ENCODE measurements around the gene BOD1L1.

BOD1L1 gene

GRCh38 chr4:13525606-13526281 lies 101.8 kb downstream of the BOD1L1 start:
- no peak for DNase-seq (ENCODE audit: low read depth in 2 of 2)

- DNase-seq (ENCODE audit: low read depth in 2 of 2), result no peak
These were observed 102.9 kb downstream of the BOD1L1 start for GRCh38 chr4:13524504-13525243.

GRCh38 chr4:13523591-13524503 lies 103.7 kb downstream of the BOD1L1 start:
- no peak for DNase-seq (ENCODE audit: low read depth in 2 of 2)

GRCh38 chr4:13523105-13523477 lies 104.4 kb downstream of the BOD1L1 start:
- no peak for DNase-seq (ENCODE audit: low read depth in 2 of 2)

- no peak for DNase-seq (ENCODE audit: low read depth in 2 of 2)
These were observed 105.0 kb downstream of the BOD1L1 start for GRCh38 chr4:13522282-13523104.

- DNase-seq (ENCODE audit: low read depth in 2 of 2), result no peak
These were observed 106.5 kb downstream of the BOD1L1 start for GRCh38 chr4:13521047-13521446.

Data from activated CD8-positive, alpha-beta memory T cell treated with anti-CD3 and anti-CD28 coated beads for 4 hours (primary cell).